Nephron (organoid): ENCODE measurements around the gene FSTL4.
"Not testable (repeated sequence)": the region's sequence is repeated elsewhere in the genome, so short reads cannot be mapped to it uniquely, and the experiment has no call there.

Experiments
- H3K27ac Mint-ChIP-seq, 3 experiments: 2 replicates each; pipeline ENCODE4 v1.8.0; 2020; ENCODE audit warnings: mixed read lengths in 3 of 3, mild to moderate bottlenecking in 2 of 3, moderate library complexity in 1 of 3
- H3K27me3 Mint-ChIP-seq: 2 replicates; pipeline ENCODE4 v1.8.0; 2021; ENCODE audit warnings: low read depth, mild to moderate bottlenecking, moderate library complexity, mixed read lengths
- H3K36me3 Mint-ChIP-seq: 2 replicates; pipeline ENCODE4 v1.8.0; 2020; ENCODE audit warnings: low read depth, mixed read lengths
- H3K4me1 Mint-ChIP-seq: 2 replicates; pipeline ENCODE4 v1.8.0; 2020; ENCODE audit warnings: mixed read lengths
- H3K4me3 Mint-ChIP-seq, 3 experiments: 2 replicates each; pipeline ENCODE4 v1.8.0; 2020; ENCODE audit warnings: mild to moderate bottlenecking in 3 of 3, mixed read lengths in 3 of 3, moderate library complexity in 2 of 3
- H3K9me3 Mint-ChIP-seq: 2 replicates; pipeline ENCODE4 v1.8.0; 2020; ENCODE audit warnings: mixed read lengths
- TF ChIP-seq, protein P1 (sequence below), 3 experiments: fragments of 200-600 bp; sonication (generic); IDR thresholded peaks; one replicate each; pipeline ENCODE4 v1.5.0; 2021; ENCODE audit warnings: antibody characterized with exemption in 3 of 3; ENCODE audit not compliant: unreplicated experiment in 3 of 3

Gene FSTL4

DNA sequence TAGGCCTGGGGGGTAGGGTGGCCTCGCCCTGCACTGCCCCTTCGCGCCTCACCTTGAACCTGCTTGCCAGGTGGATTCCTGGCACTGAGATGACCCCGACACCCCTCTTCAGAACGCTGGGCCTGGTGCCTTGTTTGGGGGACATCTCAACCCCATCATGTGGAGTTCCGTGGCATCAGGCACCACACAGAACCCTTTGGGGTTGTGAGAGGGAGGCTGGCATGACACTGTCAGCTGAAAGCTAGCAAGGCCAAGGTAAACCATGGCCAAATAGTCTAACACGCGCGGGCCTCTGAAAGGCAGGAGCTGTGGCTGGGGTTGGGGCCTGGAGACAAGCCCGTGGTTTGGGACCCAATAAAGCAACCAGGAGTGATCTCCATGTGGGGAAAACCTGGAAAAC is 163.2 kb downstream of the FSTL4 start:
- H3K9me3 Mint-ChIP-seq: no peaks in the 10 kb centered on the region
- no peaks in the 10 kb centered on the region for H3K36me3 Mint-ChIP-seq
- H3K27me3 Mint-ChIP-seq: peaks cover 8% of the 10 kb centered on the region
- peaks cover 37% of the 10 kb centered on the region for H3K4me1 Mint-ChIP-seq
- no peak overlapping the region for H3K27ac Mint-ChIP-seq
- H3K4me3 Mint-ChIP-seq: no peak overlapping the region
- TF ChIP-seq, protein P1, sequence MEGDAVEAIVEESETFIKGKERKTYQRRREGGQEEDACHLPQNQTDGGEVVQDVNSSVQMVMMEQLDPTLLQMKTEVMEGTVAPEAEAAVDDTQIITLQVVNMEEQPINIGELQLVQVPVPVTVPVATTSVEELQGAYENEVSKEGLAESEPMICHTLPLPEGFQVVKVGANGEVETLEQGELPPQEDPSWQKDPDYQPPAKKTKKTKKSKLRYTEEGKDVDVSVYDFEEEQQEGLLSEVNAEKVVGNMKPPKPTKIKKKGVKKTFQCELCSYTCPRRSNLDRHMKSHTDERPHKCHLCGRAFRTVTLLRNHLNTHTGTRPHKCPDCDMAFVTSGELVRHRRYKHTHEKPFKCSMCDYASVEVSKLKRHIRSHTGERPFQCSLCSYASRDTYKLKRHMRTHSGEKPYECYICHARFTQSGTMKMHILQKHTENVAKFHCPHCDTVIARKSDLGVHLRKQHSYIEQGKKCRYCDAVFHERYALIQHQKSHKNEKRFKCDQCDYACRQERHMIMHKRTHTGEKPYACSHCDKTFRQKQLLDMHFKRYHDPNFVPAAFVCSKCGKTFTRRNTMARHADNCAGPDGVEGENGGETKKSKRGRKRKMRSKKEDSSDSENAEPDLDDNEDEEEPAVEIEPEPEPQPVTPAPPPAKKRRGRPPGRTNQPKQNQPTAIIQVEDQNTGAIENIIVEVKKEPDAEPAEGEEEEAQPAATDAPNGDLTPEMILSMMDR (IDR thresholded peaks at IDR 0.05; ENCODE audit: unreplicated experiment in 3 of 3): no peak

DNA sequence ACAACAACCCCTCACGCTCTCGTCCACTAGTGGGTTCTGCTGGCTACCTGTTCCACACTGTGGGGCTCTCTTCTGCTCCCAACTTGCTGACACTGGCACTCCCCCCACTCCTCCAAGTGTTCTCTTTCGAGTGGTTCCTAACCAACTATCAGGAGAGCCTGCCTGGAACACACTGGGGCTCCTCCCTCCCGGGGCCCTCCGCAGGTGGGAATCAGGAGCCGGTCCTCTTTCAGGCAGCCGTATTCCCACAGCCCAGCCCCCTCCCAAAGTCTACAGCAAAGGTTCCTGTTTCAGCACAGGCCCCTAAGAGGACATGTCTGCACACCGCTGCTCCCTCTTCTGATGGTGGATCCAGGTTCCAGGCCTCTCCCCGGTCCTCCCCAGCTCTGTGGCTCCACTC is 165.9 kb downstream of the FSTL4 start:
- Mint-ChIP-seq H3K4me1 (peaks cover 14% of the 10 kb centered on the region), H3K27ac (no peak overlapping the region), H3K36me3 (no peaks in the 10 kb centered on the region), H3K4me3 (no peak overlapping the region), H3K9me3 (no peaks in the 10 kb centered on the region), H3K27me3 (peaks cover 5% of the 10 kb centered on the region)
- TF ChIP-seq, protein P1 (IDR thresholded peaks at IDR 0.05; ENCODE audit: unreplicated experiment in 3 of 3): no peak

DNA sequence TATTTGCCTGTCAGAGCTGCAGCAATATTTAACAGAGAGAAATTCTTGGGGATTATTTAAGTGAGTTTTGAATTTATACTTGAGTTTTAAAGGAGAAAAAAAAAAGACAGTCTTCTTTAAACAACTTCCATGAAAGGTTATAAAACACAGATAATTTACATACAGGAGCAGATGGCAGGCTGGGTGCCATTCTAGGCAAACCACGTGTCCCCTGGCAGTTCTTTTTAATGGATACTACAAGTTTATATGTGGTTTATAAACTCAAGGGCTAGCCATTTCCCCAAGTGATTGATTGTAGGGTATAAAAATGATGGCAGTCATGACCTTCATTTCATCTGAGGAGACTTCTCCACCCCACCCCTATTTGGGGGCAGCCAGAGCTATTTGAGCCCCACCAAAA is 166.6 kb downstream of the FSTL4 start:
- Mint-ChIP-seq H3K27ac (no peak overlapping the region), H3K4me3 (no peak overlapping the region), H3K4me1 (peaks cover 11% of the 10 kb centered on the region), H3K36me3 (no peaks in the 10 kb centered on the region), H3K9me3 (no peaks in the 10 kb centered on the region), H3K27me3 (peaks cover 12% of the 10 kb centered on the region)
- TF ChIP-seq, protein P1 (IDR thresholded peaks at IDR 0.05; ENCODE audit: unreplicated experiment in 3 of 3): no peak

DNA sequence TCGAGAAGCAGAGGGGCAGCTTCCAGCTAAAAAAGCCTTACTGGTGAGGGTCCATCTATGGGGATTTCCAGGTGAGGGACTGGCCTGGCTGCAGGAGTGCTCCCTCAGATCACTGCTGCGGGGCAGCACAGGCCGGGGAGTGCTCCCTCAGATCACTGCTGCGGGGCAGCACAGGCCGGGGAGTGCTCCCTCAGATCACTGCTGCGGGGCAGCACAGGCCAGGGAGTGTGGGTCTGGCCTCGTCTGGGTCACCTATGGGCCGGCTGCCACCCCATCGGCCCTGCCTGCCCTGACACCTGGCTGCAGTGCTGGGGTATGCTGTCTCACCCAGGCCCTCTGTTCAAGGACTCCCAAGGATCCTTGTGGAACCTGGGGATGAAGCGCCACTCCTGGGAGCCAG is 167.1 kb downstream of the FSTL4 start:
- not testable (repeated sequence) for H3K9me3 Mint-ChIP-seq, H3K36me3 Mint-ChIP-seq, H3K4me3 Mint-ChIP-seq, H3K4me1 Mint-ChIP-seq, H3K27ac Mint-ChIP-seq
- peaks cover 13% of the 10 kb centered on the region for H3K27me3 Mint-ChIP-seq

DNA sequence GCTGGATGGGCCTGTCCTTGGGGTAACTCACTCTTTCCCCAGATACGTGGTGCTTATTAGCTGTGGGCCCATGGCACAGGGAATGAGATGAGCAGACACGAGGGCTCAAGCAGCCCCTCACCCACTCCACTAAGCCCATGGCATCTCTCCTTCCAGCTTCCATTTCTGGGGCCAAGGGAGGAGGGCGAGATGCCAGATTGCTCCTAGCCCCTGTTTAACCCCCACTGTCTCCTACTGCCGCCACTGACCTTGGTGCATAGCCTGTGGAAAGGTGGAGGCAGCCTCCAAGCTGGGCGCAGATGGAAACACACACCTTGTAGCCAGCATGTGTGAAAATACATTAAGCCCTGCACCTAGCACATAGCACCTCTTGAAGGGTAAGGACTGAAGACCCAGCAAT is 167.6 kb downstream of the FSTL4 start:
- H3K4me1 Mint-ChIP-seq: peaks cover under 1% of the 10 kb centered on the region
- no peaks in the 10 kb centered on the region for H3K9me3 Mint-ChIP-seq
- H3K36me3 Mint-ChIP-seq: no peaks in the 10 kb centered on the region
- no peak overlapping the region for H3K4me3 Mint-ChIP-seq
- H3K27ac Mint-ChIP-seq: no peak overlapping the region
- TF ChIP-seq, protein P1 (IDR thresholded peaks at IDR 0.05; ENCODE audit: unreplicated experiment in 3 of 3): no peak
- peaks cover 17% of the 10 kb centered on the region for H3K27me3 Mint-ChIP-seq

DNA sequence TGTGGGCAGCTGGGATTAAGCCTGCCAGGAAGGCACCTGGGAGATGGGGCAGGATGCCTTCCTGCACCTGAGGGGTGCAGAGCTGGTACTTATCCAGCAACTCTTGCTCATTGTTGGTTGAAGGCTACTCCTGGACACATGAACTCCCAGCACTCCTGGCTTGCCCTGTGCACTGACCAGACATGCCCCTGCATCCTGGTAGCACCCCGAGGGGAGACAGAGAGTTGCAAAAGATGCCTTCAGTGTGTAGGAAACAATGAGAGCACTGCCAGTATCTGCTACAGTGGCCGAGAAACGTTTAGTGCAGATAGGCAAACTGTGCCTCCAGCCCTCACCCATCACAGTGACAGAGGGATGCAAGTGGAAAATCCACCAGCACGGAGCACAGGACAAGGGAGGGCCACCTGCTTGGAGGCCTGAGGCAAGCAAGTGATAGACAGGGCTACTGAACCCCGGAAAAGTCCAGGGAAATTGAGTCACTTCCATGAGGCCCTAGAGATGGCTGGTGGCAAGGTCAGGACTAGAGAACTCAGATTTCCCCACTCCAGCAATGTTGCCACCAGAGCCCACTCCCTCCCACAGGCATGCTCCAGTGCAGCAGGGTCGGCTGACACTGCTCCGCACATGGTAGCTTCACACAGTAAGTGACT is 171.1 kb downstream of the FSTL4 start:
- TF ChIP-seq, protein P1 (IDR thresholded peaks at IDR 0.05; ENCODE audit: unreplicated experiment in 3 of 3): no peak
- Mint-ChIP-seq H3K9me3 (no peaks in the 10 kb centered on the region), H3K4me1 (no peaks in the 10 kb centered on the region), H3K27ac (no peak overlapping the region), H3K36me3 (no peaks in the 10 kb centered on the region), H3K27me3 (peaks cover 26% of the 10 kb centered on the region), H3K4me3 (no peak overlapping the region)
